Measurements from ENCODE around the gene GPC2.
"Not testable (repeated sequence)": the region's sequence is repeated elsewhere in the genome, so short reads cannot be mapped to it uniquely, and the experiment has no call there.

Gene GPC2

DNA sequence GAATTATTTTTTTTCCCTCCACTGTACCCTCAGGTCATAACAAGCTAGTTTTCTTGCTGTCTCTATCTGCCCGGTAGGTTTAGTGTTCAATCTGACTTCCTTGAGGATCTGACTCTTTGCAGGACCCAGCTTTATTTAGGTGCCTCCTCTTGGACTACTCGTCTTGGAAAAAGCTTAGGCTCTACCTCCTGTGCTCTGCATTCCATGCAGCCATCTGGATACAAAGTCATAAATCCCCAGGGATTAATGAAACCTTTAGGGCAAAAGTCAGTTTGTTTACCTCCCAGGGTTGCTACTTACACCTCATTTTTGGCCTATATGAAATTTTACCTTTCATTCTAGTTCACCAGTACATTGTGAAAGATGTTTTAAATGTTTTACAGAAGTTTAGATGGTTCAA, 8.5 kb upstream of the GPC2 start:
- WGBS, 2 experiments: 83 to 85% methylated on average over 2 of the region's 2 CpGs
- Histone ChIP-seq H3K4me1 (ENCODE audit: control insufficient read depth, insufficient read depth, low read length) (no peaks in the 10 kb centered on the region), H3K4me3 (ENCODE audit: insufficient read depth, low read depth, low read length) (no peak overlapping the region), H3K27me3 (ENCODE audit: control insufficient read depth, insufficient read depth, low read length, poor library complexity, severe bottlenecking) (no peaks in the 10 kb centered on the region), H3K36me3 (ENCODE audit: control insufficient read depth, insufficient read depth, low read length) (no peaks in the 10 kb centered on the region), H3K9me3 (ENCODE audit: control insufficient read depth, low read length) (no peaks in the 10 kb centered on the region), H3K27ac (ENCODE audit: insufficient read depth, low read depth, low read length, poor library complexity, severe bottlenecking) (no peak overlapping the region)

DNA sequence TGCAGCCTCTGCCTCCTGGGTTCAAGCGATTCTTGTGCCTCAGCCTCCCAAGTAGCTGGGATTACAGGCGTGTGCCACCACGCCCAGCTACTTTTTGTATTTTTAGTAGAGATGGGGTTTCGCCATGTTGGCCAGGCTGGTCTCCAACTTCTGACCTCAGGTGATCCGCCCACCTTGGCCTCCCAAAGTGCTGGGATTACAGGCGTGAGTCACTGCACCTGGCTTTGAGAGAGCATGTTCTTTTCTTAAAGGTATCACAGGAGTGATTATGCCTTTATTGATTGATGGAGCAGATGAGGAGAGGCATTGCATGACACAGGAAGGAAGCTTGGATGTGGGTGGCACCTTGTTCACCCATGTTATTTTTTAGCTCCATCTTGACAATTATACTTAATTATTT, 5.9 kb upstream of the GPC2 start:
- not testable (repeated sequence) for H3K27ac ChIP-seq (ENCODE audit: insufficient read depth, low read depth, low read length, poor library complexity, severe bottlenecking); H3K27me3 ChIP-seq (ENCODE audit: control insufficient read depth, insufficient read depth, low read length, poor library complexity, severe bottlenecking); H3K4me3 ChIP-seq (ENCODE audit: insufficient read depth, low read depth, low read length); H3K36me3 ChIP-seq (ENCODE audit: control insufficient read depth, insufficient read depth, low read length); H3K4me1 ChIP-seq (ENCODE audit: control insufficient read depth, insufficient read depth, low read length); H3K9me3 ChIP-seq (ENCODE audit: control insufficient read depth, low read length)
- 89 to 92% methylated on average over 6 of the region's 6 CpGs for WGBS, 2 experiments

DNA sequence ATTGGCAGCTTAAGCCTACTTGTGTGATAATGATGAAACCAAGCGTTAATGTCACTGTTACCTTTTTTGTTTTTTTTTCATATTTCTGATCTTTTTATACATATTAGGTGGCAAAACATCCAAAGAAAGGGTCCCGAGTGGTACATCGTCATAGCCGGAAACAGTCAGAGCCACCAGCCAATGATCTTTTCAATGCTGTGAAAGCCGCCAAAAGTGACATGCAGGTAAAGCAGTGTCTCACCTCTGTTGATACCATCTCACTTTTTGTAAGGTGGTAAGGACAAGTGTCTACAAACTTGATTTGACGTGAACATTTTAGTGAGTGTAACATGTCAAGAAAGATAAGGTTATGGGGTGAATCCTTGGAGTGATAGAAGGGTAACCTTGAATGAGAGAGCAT, 5.4 kb upstream of the GPC2 start:
- H3K4me3 ChIP-seq (ENCODE audit: insufficient read depth, low read depth, low read length): not testable (repeated sequence)
- WGBS, 2 experiments: 85 to 89% methylated on average over 5 to 6 of the region's 6 CpGs

DNA sequence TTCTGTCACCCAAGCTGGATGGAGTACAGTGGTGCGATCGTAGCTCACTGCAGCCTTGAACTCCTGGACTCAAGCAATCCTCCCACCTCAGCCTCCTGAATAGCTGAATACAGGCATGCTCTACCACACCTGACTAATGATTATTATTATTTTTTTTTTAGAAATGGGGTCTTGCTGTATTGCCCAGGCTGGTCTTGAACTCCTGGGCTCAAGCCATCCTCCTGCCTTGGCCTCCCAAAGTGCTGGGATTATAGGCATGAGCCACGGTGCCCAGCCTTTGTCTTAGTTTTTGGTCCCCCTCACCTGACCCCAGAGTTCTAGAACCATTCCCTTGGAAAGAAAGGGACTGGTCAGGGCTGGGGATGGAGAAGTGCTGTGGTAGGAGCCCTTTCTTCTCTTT, 2.9 kb upstream of the GPC2 start:
- 94 to 98% methylated on average over 3 of the region's 3 CpGs for WGBS, 2 experiments
- not testable (repeated sequence) for H3K9me3 ChIP-seq (ENCODE audit: control insufficient read depth, low read length); H3K4me3 ChIP-seq (ENCODE audit: insufficient read depth, low read depth, low read length); H3K36me3 ChIP-seq (ENCODE audit: control insufficient read depth, insufficient read depth, low read length); H3K4me1 ChIP-seq (ENCODE audit: control insufficient read depth, insufficient read depth, low read length); H3K27me3 ChIP-seq (ENCODE audit: control insufficient read depth, insufficient read depth, low read length, poor library complexity, severe bottlenecking); H3K27ac ChIP-seq (ENCODE audit: insufficient read depth, low read depth, low read length, poor library complexity, severe bottlenecking)

More for the DNA sequence above, 5.4 kb upstream of the GPC2 start:
- H3K9me3 ChIP-seq (ENCODE audit: control insufficient read depth, low read length); H3K27me3 ChIP-seq (ENCODE audit: control insufficient read depth, insufficient read depth, low read length, poor library complexity, severe bottlenecking); H3K4me1 ChIP-seq (ENCODE audit: control insufficient read depth, insufficient read depth, low read length); H3K27ac ChIP-seq (ENCODE audit: insufficient read depth, low read depth, low read length, poor library complexity, severe bottlenecking); H3K36me3 ChIP-seq (ENCODE audit: control insufficient read depth, insufficient read depth, low read length): not testable (repeated sequence)

DNA sequence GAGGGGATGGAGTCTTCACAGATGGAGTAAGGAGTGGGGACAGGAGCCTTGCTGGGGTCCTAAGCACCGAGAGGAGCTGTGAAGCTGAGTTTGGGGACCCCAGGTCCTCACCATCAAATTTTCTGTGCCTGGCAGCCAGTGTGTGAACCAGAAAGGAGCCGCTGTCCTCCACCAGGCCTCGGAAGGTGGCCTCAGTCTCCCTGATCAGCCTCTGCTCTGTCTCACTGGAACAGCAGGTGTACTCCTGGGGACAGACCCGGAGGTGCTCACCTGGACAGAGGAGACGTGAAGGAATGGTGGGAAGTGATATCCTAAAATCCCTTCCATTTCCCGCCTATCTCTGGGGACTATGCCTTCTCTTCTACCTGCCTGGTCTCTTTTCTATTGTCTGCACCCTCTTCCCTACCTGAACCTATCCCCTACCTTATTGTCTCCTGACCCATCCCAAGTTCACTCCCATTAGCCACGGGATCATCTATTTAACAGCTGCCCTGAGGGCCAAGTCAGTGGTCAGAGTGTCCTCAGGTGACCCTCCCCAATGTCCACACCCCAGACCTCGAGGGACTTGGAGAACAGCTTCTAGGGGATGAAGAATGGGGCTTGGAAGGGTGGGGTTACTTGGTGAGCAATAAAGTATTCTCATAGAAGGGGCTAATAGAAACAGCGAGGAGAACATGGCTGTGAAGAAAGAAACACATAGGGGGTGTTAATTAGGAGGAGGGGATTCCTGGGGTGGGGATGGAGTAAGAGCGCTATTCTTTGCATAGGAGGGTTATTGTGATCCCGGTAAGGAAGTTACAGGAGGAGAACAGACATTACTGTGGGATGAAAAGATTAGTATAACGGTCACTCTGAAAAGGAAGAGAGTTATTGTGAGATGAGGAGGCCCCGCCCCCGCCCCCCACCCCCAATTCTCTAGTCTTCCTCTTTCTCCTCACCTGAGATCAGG, 811 bp downstream of the GPC2 start:
- WGBS, 2 experiments: 44 to 55% methylated on average over 12 to 14 of the region's 14 CpGs
- Histone ChIP-seq H3K4me3 (ENCODE audit: insufficient read depth, low read depth, low read length) (peak overlapping the region; percentile 96), H3K4me1 (ENCODE audit: control insufficient read depth, insufficient read depth, low read length) (no peaks in the 10 kb centered on the region), H3K36me3 (ENCODE audit: control insufficient read depth, insufficient read depth, low read length) (peaks cover 4% of the 10 kb centered on the region), H3K9me3 (ENCODE audit: control insufficient read depth, low read length) (no peaks in the 10 kb centered on the region), H3K27me3 (ENCODE audit: control insufficient read depth, insufficient read depth, low read length, poor library complexity, severe bottlenecking) (peaks cover 8% of the 10 kb centered on the region), H3K27ac (ENCODE audit: insufficient read depth, low read depth, low read length, poor library complexity, severe bottlenecking) (peak overlapping the region; percentile 36)

DNA sequence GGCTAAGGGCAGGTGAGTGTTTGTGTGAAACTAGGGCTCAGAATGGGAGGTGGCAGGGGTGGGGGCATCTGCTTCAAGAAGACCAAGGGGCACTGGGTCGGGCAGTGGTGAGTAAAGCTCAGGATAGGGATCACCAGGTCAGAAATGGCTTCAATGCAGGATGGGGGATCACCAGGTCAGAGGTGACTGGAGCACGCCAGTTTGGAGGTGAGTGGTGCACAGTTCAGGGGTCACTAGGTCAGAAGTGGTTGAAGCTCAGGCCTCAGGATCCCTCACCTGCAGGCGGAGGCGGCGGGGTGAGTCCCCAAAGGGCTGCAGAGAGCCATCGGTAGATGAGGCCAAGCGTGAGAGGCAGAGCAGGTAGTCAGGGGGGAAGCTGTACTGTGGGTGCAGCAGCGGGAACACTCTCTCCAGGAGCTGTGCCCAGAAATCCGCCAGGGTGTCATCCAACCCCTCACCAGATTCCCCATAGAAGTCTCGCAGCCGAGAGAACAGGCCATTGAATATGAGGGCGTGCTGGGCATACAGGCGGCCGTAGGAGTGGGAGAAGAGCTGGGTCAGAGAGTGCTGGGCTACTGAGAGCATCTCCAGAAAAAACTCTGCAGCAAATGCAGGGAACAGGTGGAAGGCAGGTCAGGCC, 1.8 kb downstream of the GPC2 start:
- H3K4me3 ChIP-seq (ENCODE audit: insufficient read depth, low read depth, low read length): no peak overlapping the region

DNA sequence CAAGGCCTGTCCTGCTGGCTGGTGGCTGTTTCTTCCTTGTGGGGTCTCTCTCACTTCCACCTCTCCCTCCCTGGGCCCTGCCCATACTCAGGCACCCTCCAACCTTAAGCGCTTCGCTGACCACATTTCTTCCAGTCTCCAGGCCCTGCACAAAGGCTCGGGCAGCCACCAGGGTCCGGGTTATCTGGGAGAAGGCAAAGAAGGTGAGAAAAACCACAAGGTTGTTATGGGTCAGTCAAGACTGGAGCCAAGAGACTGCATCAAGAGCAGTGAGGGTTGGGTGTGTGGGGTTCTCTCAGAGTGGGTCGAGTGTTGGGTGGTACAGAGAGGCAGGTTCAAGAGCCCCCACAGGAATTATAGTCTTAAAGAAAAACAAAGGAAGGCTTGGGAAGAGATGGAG, 2.6 kb downstream of the GPC2 start:
- peaks cover 19% of the 10 kb centered on the region for H3K27me3 ChIP-seq (ENCODE audit: control insufficient read depth, insufficient read depth, low read length, poor library complexity, severe bottlenecking)
- H3K36me3 ChIP-seq (ENCODE audit: control insufficient read depth, insufficient read depth, low read length): peaks cover 4% of the 10 kb centered on the region
- peaks cover 10% of the 10 kb centered on the region for H3K4me1 ChIP-seq (ENCODE audit: control insufficient read depth, insufficient read depth, low read length)
- H3K27ac ChIP-seq (ENCODE audit: insufficient read depth, low read depth, low read length, poor library complexity, severe bottlenecking): no peak overlapping the region
- H3K4me3 ChIP-seq (ENCODE audit: insufficient read depth, low read depth, low read length): no peak overlapping the region
- H3K9me3 ChIP-seq (ENCODE audit: control insufficient read depth, low read length): no peaks in the 10 kb centered on the region
- WGBS, 2 experiments: 96 to 97% methylated on average over 5 of the region's 5 CpGs

More for the DNA sequence above, 1.8 kb downstream of the GPC2 start:
- H3K36me3 ChIP-seq (ENCODE audit: control insufficient read depth, insufficient read depth, low read length): peaks cover 4% of the 10 kb centered on the region
- peaks cover 18% of the 10 kb centered on the region for H3K27me3 ChIP-seq (ENCODE audit: control insufficient read depth, insufficient read depth, low read length, poor library complexity, severe bottlenecking)
- H3K27ac ChIP-seq (ENCODE audit: insufficient read depth, low read depth, low read length, poor library complexity, severe bottlenecking): no peak overlapping the region
- H3K9me3 ChIP-seq (ENCODE audit: control insufficient read depth, low read length): no peaks in the 10 kb centered on the region
- 93 to 94% methylated on average over 14 of the region's 14 CpGs for whole genome bisulfite sequencing, 2 experiments
- H3K4me1 ChIP-seq (ENCODE audit: control insufficient read depth, insufficient read depth, low read length): peaks cover 7% of the 10 kb centered on the region

DNA sequence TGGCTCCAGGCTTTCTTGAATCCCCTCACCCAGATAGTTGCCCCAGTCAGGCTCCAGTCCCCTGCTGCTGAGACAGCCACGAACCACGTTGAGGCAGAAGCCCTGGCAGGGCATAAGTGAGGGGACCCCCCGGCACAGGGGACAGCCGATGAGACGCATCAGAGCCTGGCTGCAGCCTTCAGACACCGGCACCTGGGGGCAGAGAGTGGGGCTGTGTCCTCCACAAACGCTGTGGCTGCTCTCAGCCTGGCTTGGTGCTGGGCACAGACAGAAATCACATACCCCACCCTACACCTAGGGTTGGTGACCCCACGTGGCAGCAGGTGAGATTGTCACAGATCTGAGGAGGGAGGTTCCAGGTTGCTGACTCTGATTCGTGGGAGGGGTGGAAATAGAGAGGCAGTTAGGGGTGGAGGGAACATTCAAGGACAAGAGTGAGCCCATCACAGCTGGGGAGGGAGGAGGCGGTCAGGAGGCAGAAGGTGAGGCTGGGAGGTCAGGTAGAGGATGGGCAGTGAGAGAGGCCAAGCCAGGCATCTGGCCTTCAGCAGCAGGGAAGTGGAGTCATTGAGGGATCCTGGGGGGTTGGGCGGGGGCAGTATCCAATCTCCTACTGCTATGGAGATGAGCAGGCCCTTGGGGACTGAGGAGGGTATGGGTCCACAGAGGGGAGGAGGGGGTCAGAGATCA, 3.2 kb downstream of the GPC2 start:
- H3K9me3 ChIP-seq (ENCODE audit: control insufficient read depth, low read length): no peaks in the 10 kb centered on the region
- no peak overlapping the region for H3K4me3 ChIP-seq (ENCODE audit: insufficient read depth, low read depth, low read length)
- peaks cover 4% of the 10 kb centered on the region for H3K36me3 ChIP-seq (ENCODE audit: control insufficient read depth, insufficient read depth, low read length)
- peaks cover 10% of the 10 kb centered on the region for H3K4me1 ChIP-seq (ENCODE audit: control insufficient read depth, insufficient read depth, low read length)
- no peak overlapping the region for H3K27ac ChIP-seq (ENCODE audit: insufficient read depth, low read depth, low read length, poor library complexity, severe bottlenecking)
- H3K27me3 ChIP-seq (ENCODE audit: control insufficient read depth, insufficient read depth, low read length, poor library complexity, severe bottlenecking): peaks cover 19% of the 10 kb centered on the region
- 91 to 92% methylated on average over 11 of the region's 11 CpGs for WGBS, 2 experiments

DNA sequence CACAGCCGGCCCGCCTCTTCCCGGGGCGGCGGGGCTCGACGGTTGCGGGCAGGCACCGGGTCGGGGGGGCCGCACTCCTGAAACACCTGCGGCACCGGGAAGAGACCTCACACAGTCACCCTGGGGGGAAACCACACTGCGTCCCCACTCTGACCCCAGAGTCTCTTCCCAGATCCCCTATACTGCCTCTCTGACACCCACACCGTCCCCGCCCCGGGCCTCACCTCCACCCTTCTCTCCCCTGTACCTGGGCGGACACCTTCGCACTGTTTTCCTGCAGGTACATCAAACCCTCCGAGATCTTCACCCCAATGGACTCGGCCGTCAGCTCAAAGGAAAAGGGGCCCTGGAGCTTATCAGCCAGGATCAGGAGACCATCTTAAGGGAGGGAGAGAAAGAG, 5.3 kb downstream of the GPC2 start:
- Histone ChIP-seq H3K4me3 (ENCODE audit: insufficient read depth, low read depth, low read length) (peak overlapping the region; percentile 43), H3K9me3 (ENCODE audit: control insufficient read depth, low read length) (no peaks in the 10 kb centered on the region), H3K27ac (ENCODE audit: insufficient read depth, low read depth, low read length, poor library complexity, severe bottlenecking) (no peak overlapping the region), H3K36me3 (ENCODE audit: control insufficient read depth, insufficient read depth, low read length) (peaks cover 4% of the 10 kb centered on the region), H3K27me3 (ENCODE audit: control insufficient read depth, insufficient read depth, low read length, poor library complexity, severe bottlenecking) (peaks cover 34% of the 10 kb centered on the region), H3K4me1 (ENCODE audit: control insufficient read depth, insufficient read depth, low read length) (peaks cover 21% of the 10 kb centered on the region)
- 31 to 33% methylated on average over 22 of the region's 22 CpGs for WGBS, 2 experiments

DNA sequence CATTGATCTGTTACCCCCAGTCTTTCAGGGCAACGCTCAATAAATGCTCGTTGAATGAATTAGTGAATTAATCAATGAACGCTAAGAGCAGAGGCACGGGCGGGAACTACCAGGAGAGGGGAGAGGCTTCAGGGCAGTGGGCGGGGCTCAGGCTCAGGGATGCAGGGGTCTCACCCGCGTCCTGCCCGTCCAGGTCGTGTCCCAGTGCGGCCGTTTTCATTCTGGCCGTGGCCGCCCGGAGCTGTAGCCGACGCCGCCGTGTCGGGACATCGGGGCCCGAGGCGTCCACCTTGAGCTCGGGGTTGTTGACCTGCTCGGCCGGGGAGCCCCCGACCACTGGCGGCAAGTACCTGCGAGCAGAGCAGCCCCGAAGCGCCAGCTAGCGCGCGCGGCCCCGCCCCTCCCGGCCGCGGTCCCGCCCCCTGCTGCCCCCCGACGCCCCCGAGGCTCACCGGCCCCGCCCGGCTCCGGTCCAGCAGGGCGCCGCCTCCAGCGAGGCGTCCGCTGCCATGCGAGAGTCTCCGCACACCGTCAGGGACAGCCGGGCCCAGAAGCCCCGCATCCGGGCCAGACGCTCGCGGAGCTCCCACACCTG, 6.0 kb downstream of the GPC2 start:
- H3K36me3 ChIP-seq (ENCODE audit: control insufficient read depth, insufficient read depth, low read length): peaks cover 4% of the 10 kb centered on the region
- H3K4me1 ChIP-seq (ENCODE audit: control insufficient read depth, insufficient read depth, low read length): peaks cover 23% of the 10 kb centered on the region
- H3K9me3 ChIP-seq (ENCODE audit: control insufficient read depth, low read length): no peaks in the 10 kb centered on the region
- 2% methylated on average over 61 of the region's 61 CpGs for WGBS, 2 experiments
- peak overlapping the region; percentile 43 for H3K4me3 ChIP-seq (ENCODE audit: insufficient read depth, low read depth, low read length)
- H3K27ac ChIP-seq (ENCODE audit: insufficient read depth, low read depth, low read length, poor library complexity, severe bottlenecking): no peak overlapping the region
- peaks cover 35% of the 10 kb centered on the region for H3K27me3 ChIP-seq (ENCODE audit: control insufficient read depth, insufficient read depth, low read length, poor library complexity, severe bottlenecking)
